KMS-11 (cell line): ENCODE results near the gene CPN1.
A peak's percentile ranks its signal among the peaks of the same experiment; 100 is the strongest.
"Not testable (repeated sequence)": the region's sequence is repeated elsewhere in the genome, so short reads cannot be mapped to it uniquely, and the experiment has no call there.

Experiments used
- H2AFZ ChIP-seq: fragments of 200-600 bp; sonication (generic); 2 replicates; pipeline ENCODE4 v1.6.1; 2016; ENCODE audit warnings: antibody characterized with exemption, mixed run types, low read depth
- H3K27ac ChIP-seq: fragments of 200-600 bp; sonication (generic); 2 replicates; pipeline ENCODE4 v1.6.1; 2016; ENCODE audit warnings: mild to moderate bottlenecking, mixed run types
- H3K27me3 ChIP-seq: fragments of 200-600 bp; sonication (generic); 2 replicates; pipeline ENCODE4 v1.6.1; 2017; ENCODE audit warnings: mild to moderate bottlenecking, low read depth, mixed run types, moderate library complexity; ENCODE audit not compliant: insufficient read depth
- H3K36me3 ChIP-seq: fragments of 200-600 bp; sonication (generic); 2 replicates; pipeline ENCODE4 v1.6.1; 2017; ENCODE audit warnings: mild to moderate bottlenecking, mixed run types; ENCODE audit not compliant: insufficient read depth
- H3K4me1 ChIP-seq: fragments of 200-600 bp; sonication (generic); 2 replicates; pipeline ENCODE4 v1.6.1; 2016; ENCODE audit warnings: mild to moderate bottlenecking, low read depth, mixed run types; ENCODE audit not compliant: poor library complexity, severe bottlenecking
- H3K4me2 ChIP-seq: fragments of 200-600 bp; sonication (generic); 2 replicates; pipeline ENCODE4 v1.7.0; 2016; ENCODE audit warnings: mild to moderate bottlenecking, mixed run types
- H3K4me3 ChIP-seq: fragments of 200-600 bp; sonication (generic); IDR thresholded peaks from 2 replicates; pipeline ENCODE4 v1.6.1; 2017; ENCODE audit warnings: low read depth, low read length, mixed read lengths; ENCODE audit not compliant: insufficient read depth
- H3K79me2 ChIP-seq: fragments of 200-600 bp; sonication (generic); 2 replicates; pipeline ENCODE4 v1.6.1; 2016; ENCODE audit warnings: low read depth, mixed run types; ENCODE audit not compliant: insufficient read depth
- H3K9ac ChIP-seq: fragments of 200-600 bp; sonication (generic); 2 replicates; pipeline ENCODE4 v1.6.1; 2016; ENCODE audit warnings: mild to moderate bottlenecking, mixed run types
- H4K20me1 ChIP-seq: fragments of 200-600 bp; sonication (generic); 2 replicates; pipeline ENCODE4 v1.6.1; 2016; ENCODE audit warnings: mild to moderate bottlenecking, mixed run types; ENCODE audit not compliant: insufficient read depth
- CTCF ChIP-seq: fragments of 200-600 bp; sonication (generic); conservative IDR thresholded peaks from 2 replicates; pipeline ENCODE4 v1.6.1; 2017; ENCODE audit warnings: low read depth, mild to moderate bottlenecking, antibody characterized with exemption, low read length, moderate library complexity, mixed read lengths

Gene CPN1

GRCh38 chr10:100020142-100020885 is 61.4 kb downstream of the CPN1 start:
- H2AFZ ChIP-seq: 0 out of 2 replicates have a peak overlapping the region, but pooled peaks have one; percentile 6
- no peak overlapping the region for H3K9ac ChIP-seq
- H4K20me1 ChIP-seq: no peaks in the 10 kb centered on the region
- H3K79me2 ChIP-seq: no peaks in the 10 kb centered on the region
- H3K4me3 ChIP-seq: no peak overlapping the region
- H3K27ac ChIP-seq: no peak overlapping the region
- H3K4me1 ChIP-seq: peaks cover 27% of the 10 kb centered on the region
- no peak for TF ChIP-seq CTCF
- H3K27me3 ChIP-seq: no peaks in the 10 kb centered on the region
- H3K36me3 ChIP-seq: no peaks in the 10 kb centered on the region
- peak overlapping the region; percentile 33 for H3K4me2 ChIP-seq

- Histone ChIP-seq H3K4me3 (no peak overlapping the region), H3K27me3 (no peaks in the 10 kb centered on the region), H2AFZ (no peak overlapping the region), H3K36me3 (no peaks in the 10 kb centered on the region), H3K27ac (no peak overlapping the region), H3K9ac (no peak overlapping the region), H3K4me1 (peaks cover 33% of the 10 kb centered on the region), H3K4me2 (peak overlapping the region; percentile 33), H3K79me2 (no peaks in the 10 kb centered on the region), H4K20me1 (no peaks in the 10 kb centered on the region)
- TF ChIP-seq CTCF: no peak
These were observed 61.9 kb downstream of the CPN1 start for GRCh38 chr10:100019787-100020141.

GRCh38 chr10:100014071-100014762 is 67.5 kb downstream of the CPN1 start:
- no peak overlapping the region for H2AFZ ChIP-seq
- peaks cover 40% of the 10 kb centered on the region for H3K4me1 ChIP-seq
- no peak for TF ChIP-seq CTCF
- no peak overlapping the region for H3K9ac ChIP-seq
- peak overlapping the region; percentile 73 for H3K4me2 ChIP-seq
- peak overlapping the region; percentile 74 for H3K27ac ChIP-seq
- H3K36me3 ChIP-seq: no peaks in the 10 kb centered on the region
- H4K20me1 ChIP-seq: no peaks in the 10 kb centered on the region
- H3K79me2 ChIP-seq: no peaks in the 10 kb centered on the region
- H3K27me3 ChIP-seq: no peaks in the 10 kb centered on the region
- no peak overlapping the region for H3K4me3 ChIP-seq

GRCh38 chr10:100013621-100014020 is 68.0 kb downstream of the CPN1 start:
- Histone ChIP-seq H3K79me2 (no peaks in the 10 kb centered on the region), H3K4me2 (peak overlapping the region; percentile 73), H3K4me3 (no peak overlapping the region), H4K20me1 (no peaks in the 10 kb centered on the region), H3K36me3 (no peaks in the 10 kb centered on the region), H3K27me3 (no peaks in the 10 kb centered on the region), H3K4me1 (peaks cover 43% of the 10 kb centered on the region), H2AFZ (no peak overlapping the region), H3K9ac (no peak overlapping the region), H3K27ac (peak overlapping the region; percentile 74)
- TF ChIP-seq CTCF: no peak

GRCh38 chr10:100011906-100012305 is 69.8 kb downstream of the CPN1 start:
- H3K27ac ChIP-seq, H3K27me3 ChIP-seq, H4K20me1 ChIP-seq, H3K36me3 ChIP-seq, H2AFZ ChIP-seq, H3K4me3 ChIP-seq, H3K4me2 ChIP-seq, H3K9ac ChIP-seq, H3K79me2 ChIP-seq: not testable (repeated sequence)
- H3K4me1 ChIP-seq: peaks cover 49% of the 10 kb centered on the region
